GM18870 (cell line): Measurements from ENCODE around the gene SIPA1.
A peak's percentile ranks its signal among the peaks of the same experiment; 100 is the strongest.

Experiments used
- ATAC-seq: cut with Tn5 transposase; IDR thresholded peaks from one replicate; pipeline ENCODE4 v1.9.1; 2021; ENCODE audit warnings: moderate library complexity; ENCODE audit not compliant: unreplicated experiment

The SIPA1 gene

DNA sequence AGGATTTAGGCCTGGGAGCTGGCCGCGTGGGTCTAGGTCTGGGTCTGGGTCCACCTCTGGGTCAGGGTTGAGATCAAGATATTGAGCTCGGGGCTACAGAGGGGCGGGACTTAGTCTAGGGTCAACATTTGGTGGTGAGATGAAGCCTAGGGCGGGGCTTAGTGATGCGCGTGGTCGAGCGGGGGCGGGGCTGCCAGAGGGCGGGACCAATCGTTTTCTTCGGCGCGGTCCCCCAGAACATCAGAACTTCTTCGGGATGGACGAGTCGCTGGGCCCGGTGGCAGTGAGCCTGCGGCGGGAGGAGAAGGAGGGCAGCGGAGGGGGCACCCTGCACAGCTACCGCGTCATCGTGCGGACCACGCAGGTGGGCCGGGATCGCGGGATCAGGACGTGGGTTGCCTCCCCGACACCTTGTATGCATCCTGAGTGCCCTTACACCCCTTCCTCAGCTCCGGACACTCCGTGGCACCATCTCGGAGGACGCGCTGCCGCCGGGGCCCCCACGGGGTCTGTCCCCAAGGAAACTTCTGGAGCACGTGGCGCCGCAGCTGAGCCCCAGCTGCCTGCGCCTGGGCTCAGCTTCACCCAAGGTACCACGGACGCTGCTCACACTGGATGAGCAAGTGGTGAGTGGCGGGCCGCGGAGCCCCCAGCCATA, 4.2 kb downstream of the SIPA1 start:
- ATAC-seq, result no peak

DNA sequence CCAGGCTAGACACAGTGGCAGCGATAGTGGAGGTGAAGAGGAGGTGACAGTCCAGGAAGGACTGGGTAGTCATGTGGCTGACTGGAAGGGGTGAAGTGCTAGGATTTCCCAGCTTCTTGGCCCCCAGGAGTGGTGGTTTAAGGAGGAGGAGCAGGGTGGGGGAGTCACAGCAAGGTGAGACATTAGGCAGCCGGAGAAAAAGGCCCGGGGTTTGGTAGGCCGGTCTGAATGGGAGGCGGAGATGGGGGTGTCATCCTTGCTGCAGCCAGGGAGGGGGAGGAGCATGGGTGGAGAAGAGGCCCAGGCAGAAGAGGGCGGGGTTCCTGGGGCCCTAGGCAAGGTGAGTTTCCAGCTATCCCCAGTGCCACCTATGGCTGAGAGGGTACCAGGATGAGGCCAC, 6.1 kb downstream of the SIPA1 start:
- no peak for ATAC-seq

DNA sequence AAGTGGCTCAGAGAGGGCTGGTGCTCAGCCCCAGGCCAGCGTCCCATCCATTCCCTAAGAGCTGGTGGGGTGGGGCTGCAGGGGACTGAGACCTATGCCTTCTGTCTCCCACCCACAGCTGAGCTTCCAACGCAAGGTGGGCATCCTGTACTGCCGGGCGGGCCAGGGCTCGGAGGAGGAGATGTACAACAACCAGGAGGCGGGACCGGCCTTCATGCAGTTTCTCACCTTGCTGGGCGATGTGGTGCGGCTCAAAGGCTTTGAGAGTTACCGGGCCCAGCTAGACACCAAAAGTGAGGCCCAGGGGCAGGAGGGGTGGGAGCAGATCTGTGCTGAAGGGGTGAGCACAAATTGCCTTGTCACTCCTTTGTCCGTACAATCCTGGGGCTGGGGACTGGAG, 6.9 kb downstream of the SIPA1 start:
- ATAC-seq, result no peak

DNA sequence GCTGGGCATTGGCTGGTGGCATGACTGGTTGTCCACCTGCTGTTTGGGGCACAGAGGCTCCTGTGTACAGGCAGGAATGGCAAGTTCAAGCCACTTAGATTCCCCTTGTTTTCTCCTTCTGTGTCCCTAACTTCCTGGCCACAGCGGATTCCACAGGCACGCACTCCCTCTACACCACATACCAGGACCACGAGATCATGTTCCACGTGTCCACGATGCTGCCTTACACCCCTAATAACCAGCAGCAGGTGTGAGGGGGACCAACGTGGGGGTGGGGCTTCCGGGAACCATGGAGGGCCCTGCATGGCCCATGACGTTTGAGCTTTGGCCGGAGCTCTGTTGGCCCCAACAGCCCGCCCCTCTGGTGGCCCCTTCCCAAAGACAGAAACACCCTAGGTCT, 7.8 kb downstream of the SIPA1 start:
- ATAC-seq, result no peak

DNA sequence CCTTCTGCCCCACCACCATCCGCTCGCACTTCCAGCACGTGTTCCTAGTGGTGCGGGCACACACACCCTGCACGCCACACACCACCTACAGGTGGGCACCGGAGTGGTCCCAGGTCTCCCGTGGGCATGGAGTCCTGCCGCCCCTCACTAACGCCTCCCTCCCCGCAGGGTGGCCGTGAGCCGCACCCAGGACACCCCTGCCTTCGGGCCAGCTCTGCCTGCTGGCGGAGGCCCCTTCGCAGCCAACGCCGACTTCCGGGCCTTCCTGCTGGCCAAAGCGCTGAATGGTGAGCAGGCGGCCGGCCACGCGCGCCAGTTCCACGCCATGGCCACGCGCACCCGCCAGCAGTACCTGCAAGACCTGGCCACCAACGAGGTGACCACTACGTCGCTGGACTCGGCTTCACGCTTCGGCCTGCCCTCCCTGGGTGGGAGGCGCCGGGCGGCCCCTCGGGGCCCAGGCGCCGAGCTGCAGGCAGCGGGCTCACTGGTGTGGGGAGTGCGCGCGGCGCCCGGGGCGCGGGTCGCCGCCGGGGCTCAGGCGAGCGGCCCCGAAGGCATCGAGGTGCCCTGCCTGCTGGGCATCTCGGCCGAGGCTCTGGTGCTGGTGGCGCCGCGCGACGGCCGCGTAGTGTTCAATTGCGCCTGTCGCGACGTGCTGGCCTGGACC, 8.5 kb downstream of the SIPA1 start:
- ATAC-seq, result no peak

DNA sequence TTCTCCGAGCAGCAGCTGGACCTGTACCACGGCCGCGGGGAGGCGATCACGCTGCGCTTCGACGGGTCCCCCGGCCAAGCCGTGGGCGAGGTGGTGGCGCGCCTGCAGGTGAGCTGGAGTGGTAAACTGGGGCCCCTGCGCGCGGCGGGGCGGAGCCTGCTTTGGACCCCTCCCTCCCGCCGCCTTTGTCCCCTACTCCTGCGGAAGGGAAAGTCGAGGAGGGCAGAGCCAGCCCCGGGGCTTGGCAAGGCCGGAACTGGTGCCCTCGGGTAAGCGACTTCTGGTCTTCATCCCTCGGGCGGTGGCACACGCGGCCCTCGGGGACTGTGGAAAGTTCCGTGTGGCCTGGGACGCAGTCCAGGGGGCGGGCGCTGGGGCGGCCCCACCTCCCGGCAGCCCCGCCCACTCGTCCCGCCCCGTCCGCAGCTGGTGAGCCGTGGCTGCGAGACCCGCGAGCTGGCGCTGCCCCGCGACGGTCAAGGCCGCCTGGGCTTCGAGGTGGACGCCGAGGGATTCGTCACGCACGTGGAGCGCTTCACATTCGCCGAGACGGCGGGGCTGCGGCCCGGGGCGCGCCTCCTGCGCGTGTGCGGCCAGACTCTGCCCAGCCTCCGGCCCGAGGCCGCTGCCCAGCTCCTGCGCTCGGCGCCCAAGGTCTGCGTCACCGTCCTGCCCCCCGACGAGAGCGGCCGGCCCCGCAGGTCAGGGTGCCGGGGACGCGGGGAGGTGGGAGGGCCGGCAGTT, 9.2 kb downstream of the SIPA1 start:
- no peak for ATAC-seq

DNA sequence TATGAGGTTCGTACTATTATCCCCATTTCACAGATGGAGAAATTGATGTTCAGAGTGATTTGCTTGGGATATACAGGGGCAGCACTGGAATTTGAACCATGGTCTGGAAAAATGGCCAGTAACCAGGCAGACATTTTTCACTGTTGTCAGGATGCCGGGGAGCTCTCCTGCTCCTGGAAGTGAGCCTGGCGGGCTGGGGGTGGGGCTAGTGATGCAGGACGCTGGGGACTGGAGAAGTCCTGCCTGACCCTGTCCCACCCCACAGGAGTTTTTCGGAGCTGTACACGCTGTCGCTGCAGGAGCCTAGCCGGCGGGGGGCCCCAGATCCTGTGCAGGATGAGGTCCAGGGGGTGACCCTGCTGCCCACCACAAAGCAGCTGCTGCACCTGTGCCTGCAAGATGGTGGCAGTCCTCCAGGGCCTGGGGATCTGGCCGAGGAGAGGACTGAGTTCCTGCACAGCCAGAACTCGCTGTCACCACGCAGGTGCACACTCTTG, 11.1 kb downstream of the SIPA1 start:
- no peak for ATAC-seq

DNA sequence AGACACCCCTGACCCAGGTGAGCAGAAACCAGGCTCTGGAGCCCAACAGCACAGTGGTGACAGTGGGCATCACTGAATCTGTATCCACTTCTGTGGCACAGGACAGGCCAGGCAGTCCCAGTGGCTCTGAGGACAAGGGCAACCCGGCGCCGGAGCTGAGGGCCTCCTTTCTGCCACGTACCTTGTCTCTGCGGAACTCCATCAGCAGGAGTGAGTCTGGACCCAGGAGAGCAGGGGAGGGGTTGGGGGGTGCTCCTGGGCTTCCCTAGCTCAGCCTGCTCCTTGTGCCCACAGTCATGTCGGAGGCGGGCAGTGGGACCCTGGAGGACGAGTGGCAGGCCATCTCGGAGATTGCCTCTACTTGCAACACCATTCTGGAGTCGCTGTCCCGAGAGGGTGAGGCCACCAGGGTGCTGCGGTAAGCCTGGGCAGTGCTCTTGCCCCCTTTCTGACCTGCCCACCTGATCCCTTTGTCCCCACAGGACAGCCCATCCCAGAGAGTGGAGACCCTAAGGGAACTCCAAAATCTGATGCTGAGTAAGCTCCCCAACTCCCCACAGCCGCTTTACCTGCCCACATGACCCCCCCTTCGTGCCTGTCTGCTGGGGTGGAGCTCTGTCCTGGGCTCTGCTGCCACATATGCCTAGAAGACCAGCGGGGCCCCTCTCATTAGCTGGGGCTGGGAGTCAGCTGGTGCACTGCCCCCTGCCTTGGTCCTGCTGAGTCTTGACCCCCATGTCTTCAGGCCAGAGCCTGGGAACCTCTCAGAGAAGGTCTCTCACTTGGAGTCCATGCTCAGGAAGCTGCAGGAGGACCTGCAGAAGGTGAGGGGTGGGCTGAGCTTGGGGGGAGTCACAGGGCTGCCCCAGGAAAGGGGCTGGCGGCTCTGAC, 12.0 kb downstream of the SIPA1 start:
- no peak for ATAC-seq

DNA sequence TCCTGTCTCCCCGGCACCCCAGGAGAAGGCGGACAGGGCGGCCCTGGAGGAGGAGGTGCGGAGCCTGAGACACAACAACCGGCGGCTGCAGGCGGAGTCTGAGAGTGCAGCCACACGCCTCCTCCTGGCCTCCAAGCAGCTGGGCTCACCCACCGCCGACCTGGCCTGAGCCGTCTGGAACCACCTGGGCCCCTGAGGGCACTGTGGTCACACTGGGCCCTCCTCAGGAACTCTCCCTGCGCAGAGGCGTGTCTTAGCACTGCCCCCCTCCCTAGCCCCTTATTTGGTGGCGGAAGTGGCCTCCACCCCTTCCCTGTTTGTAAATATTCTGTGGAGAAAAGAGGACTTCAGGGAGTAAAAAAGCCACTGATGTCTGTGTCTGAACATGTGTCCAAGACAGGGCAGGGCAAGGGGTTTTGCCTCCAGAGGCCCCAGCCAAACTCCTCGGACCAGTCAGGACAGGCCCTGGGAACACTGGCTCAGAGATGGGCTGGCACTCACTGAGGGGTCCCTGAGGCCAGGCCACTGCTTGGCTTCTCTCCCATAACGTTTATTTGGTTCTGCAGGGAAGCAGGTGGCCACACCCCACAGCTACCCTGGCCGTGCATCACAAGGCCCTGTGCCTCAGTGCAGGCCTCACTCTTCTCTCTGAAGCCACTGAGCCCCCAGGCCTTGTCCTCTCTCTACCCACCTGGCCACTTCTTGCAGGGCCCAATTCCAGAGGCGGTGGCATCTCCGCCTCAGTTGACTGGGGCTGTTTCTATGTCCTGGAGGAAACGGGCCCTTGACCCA, 12.8 kb downstream of the SIPA1 start:
- no peak for ATAC-seq

DNA sequence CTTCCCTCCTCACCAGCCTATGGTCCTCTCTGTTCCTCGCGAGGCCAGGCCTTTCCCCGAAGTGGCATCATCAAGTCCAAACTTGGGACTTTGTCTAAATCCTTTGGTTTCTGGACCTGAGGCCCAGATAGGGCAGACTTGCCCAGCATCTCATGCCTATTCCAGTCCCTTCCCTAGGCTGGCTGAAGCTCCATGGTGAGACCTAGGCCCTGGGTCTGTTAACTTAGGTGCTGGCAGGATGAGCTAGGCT, 13.4 kb downstream of the SIPA1 start:
- ATAC-seq, result no peak

DNA sequence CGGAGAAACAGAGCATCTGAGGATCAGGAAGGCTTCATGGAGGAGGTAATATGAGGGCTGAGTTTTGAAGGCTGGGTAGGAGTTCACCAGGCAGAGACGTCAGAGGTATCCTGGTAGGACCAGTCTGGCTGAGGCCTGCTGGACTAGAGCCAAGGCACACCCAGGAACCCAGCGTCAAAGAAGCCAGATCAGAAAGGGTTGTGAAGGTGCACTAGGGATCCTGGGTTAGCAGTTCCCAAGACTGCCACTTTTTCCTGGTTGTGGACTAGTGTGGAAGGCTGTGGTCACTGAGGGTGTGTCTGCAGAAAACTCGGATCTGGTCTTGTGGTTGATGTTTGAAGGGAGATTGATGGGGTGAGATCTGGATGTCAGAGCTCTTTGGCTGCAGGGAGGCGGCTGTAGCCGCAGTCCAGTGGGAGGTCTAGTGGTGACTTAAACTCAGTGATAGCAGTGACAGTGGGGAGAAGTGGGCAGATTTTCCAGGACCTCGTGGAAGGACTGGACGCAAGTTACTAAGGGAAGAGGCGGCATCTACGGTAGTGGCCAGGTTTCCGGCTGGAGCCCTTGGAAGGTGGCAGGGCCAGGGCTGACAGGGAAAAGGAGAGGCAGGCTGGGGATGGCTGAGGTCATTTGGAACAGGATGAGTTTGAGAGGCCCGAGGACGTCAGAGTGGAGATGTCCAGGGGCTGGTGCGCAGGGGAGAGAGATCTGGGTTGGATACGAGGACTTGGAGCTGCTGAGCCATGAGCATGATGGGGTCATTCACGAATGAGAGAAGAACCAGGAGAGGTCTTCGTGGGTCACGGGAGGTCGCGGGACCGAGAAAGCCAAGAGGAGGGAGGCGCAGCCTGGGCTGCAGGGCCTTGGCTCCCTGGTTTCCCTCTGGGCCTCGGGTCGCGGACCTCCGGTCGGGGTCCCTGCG, 13.9 kb downstream of the SIPA1 start:
- ATAC-seq, result peak; percentile 11

DNA sequence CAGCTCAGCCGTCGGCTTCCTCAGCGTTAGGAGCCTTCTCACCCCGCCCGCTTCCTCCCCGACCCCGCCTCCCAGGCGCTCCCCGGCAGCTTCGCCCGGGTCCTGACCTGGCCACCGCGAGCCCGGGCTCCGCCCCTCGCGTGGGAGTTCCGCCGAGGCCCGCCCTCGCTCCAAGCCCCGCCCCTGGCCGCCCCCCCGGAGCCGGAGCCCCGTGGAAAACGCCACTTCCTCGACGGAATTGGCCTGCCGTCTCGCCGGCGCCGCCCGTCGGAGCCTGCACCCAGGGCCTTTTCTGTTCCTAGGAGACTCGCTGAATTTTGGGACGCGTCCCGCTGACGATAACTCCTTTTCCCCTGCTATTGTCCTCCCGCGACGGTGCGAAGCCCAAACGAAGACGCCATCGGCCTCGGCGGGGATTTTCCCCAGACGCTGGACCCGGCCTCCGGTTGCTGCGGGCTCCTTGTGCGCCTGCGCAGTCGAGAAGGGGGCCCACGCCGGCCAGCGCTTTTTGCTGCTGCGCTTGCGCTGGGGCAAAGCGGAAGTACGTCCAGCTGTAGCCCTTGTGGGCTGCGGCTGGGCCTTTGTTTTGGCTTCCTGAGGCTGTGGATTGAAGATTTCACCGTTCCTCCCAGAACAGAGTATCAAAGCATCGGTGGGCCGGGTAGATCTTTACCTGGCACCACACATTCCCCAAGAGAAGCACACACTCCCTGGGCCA, 14.8 kb downstream of the SIPA1 start:
- ATAC-seq, result peak; percentile 58

DNA sequence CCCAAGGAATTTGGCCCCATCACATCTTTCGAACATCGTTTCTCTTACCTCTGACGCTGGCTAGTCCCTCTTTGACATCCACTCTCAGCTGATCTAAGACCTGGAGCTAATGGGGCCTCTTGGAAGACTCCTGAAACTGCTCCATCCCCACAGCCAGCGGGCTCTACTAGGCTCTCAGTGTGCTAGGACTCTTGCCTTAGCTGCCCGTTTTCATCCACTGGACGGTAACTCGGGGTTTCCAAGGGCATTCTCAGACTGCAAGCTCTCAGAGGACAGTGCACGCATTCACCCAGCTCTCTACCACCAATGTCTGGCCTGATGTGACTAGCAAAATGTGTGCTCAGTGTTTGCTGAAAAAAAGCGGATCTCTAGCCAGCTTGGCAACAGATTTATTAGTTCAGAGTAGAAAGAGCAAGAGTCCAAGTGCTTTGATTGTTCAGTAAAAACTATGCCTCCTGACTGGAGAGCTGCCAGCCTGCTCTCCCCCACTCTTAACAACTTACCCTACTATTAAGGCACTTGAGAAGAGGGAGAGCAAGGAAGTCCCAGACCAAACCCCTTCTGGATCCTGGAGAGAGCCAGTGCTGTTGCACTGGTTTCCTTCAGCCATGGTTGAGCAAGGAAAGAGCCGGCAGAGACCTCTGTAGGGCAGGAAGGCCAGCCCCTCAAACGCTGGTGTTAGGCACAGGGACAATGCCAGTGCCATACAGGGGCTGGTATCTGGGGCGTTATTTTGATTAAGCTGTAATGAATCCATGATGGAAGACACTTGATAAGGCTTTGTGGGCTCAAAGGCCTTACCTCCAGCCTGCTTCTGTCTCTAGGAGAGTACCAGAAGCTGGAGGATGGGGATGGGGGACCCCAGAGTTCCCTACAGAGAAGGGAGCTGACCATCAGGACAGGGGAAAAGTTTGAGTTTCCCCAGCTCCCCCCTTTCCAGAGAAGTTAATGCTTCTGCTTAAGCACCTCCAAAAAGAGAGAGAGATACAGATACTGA, 15.6 kb downstream of the SIPA1 start:
- no peak for ATAC-seq

DNA sequence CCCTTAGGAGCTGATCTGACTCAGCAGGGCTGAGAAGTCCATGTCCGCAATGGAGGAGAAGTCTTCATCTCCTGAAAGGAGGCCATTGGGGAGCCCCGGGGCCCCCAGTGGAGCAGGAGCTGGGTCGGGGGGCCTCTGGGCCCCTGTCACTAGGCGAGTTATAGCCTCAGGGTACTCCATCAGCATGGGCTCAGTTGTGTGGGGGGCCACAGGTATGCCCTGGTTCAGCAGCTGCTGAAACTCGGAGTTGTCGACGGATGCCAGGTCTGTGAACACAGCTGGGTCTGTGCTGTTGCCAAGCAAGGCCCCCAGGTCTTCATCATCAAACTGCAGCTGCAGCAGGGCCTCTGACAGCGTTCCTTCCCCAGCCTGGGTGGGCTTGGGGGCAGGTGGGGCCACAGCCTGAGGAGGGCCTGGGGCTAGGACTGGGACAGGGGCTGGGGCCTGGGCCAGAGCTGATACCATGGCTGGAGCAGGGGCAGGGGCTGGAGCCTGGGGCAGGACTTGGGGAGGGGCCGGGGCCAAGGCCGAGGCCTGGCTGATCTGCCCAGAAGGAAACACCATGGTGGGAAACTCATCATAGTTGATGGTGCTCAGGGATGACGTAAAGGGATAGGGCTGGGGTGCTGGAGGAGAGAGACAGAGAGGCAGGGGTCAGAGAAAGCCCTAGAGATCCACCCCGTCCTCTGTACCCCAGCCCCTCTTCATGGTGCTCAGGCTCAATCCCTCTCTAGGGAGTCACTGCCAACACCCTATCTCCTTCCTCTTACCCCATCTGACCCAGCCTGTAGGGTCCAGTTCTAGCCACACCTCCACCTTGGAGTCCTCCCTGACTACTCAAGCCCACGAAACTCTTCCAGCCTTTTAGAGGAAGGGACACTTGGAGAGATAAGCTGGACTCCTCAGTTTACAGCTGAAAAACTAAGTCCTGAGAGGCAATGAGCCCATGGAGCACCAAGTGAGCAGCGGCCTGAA, 16.8 kb downstream of the SIPA1 start:
- ATAC-seq, result no peak

DNA sequence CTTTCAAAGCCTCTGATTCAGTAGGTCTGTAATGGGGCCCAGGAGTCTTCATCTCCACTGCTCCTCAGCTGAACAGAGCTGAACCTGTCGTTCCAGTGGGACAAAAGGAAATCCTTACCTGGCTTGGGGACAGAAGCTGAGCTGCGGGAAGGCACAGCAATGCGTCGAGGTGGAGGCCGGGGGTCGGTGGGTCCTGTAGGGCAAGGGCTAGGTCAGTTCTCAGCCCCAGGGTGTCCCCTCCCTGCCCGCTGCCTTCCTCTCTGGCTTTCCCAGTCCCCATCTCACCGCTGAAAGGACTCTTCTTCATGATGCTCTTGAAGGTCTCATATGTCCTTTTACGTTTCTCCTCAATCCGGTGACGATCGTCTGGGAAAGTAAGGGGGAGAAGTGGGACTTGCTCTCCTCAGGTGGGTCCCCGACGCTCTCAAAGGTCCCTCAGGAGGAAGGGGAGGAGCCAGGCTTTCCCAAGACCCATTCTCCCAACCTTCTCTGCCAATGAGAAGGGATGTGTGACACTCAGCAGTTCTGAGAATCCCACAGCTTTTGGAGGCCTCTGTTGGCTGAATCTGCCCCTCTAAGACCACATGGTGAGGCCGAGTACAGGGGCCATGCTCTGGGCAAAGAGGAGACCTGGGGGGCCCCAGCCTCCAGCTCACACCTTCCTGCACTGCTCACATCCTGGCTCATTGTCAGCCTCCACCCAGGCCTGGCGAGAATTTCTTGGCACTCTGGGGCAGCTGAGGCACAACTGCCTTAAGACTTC, 17.9 kb downstream of the SIPA1 start:
- ATAC-seq, result no peak

DNA sequence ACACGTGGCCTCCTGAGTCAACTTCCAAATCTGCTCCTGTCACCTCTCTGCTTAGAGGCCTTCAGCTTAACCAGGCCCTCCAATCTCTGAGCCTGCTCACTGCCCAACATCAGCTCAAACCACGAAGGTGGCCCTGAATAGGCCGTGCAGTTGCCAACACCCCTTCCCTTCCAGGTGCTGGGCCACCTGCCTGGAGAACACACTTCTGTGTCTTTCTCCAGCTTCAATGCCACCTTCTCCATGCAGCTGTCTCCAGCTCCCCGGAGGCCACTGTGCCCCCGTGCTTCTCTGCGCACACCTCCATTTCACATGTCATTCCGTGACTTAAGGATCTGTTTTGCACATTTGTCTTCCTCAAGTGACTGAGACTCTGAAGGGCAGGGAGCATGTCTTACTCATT, 19.5 kb downstream of the SIPA1 start:
- ATAC-seq, result no peak
